Measurements from ENCODE around the gene ADAT2.

GRCh38 chr6:143402721-143403336, 47.7 kb downstream of the ADAT2 start:
- no peak for TF ChIP-seq CTCF (IDR thresholded peaks at IDR 0.05; ENCODE audit: poor library complexity, severe bottlenecking)
- no peak for TF ChIP-seq RAD21 (conservative IDR thresholded peaks at IDR 0.05)
- TF ChIP-seq REST (IDR thresholded peaks at IDR 0.05; ENCODE audit: borderline replicate concordance) = no peak

All from neural cell (in vitro differentiated cells).